H54 (cell line): ENCODE measurements around the gene C1QTNF9B.

Experiments used
- DNase-seq: peaks from one replicate; pipeline ENCODE4 v3.0.0; 2011; ENCODE audit warnings: low spot score, mixed read lengths; ENCODE audit not compliant: insufficient read length
- FAIRE-seq: peaks from 3 replicates; lab custom pipeline; 2011; peaks lifted over from hg19 to GRCh38; lab: Jason Lieb, UNC
- POLR2A ChIP-seq: IDR thresholded peaks from 2 replicates; pipeline ENCODE4 v1.6.1; 2011; ENCODE audit warnings: low read depth, mild to moderate bottlenecking, low read length

C1QTNF9B gene

DNA sequence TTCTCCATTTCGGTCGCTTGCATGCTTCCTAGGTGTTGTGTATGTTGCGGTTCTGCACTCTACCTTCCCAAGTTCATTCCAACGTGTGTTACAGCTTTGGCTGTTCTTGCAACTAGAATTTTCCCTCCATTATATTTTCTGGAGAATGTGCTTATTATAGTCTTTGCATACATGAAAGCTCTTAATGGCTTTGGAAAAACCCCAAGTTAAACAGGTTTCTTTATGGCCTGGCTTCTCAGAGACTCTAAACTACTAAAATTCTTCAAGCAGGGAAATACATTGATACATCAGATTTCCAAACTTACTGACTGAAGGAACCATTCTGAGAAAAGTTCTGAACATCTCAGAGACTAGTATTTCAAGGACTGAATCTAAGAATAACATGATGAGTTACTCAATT is 20.0 kb downstream of the C1QTNF9B start:
- FAIRE-seq = no peak
- DNase-seq = no peak
- no peak for TF ChIP-seq POLR2A

DNA sequence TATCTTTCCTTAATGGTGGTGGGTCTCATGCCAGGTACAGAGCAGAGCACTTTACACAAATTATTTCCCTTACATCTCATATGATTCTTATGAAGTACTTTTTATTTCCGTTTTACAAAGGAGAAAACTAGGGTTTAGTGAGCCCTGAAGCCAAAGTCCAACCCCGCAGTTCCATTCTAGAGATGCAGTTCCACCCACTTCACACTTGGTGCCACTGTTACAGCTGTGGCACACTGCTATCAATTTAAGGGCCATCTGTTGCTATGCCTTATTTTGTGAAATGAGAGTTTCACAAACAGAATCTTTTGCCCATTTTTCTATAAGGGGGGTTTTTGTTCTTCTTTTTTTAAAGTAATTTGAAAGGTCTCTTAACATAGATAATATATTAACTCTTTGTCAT is 21.0 kb downstream of the C1QTNF9B start:
- FAIRE-seq (no peak), DNase-seq (no peak)
- no peak for TF ChIP-seq POLR2A

DNA sequence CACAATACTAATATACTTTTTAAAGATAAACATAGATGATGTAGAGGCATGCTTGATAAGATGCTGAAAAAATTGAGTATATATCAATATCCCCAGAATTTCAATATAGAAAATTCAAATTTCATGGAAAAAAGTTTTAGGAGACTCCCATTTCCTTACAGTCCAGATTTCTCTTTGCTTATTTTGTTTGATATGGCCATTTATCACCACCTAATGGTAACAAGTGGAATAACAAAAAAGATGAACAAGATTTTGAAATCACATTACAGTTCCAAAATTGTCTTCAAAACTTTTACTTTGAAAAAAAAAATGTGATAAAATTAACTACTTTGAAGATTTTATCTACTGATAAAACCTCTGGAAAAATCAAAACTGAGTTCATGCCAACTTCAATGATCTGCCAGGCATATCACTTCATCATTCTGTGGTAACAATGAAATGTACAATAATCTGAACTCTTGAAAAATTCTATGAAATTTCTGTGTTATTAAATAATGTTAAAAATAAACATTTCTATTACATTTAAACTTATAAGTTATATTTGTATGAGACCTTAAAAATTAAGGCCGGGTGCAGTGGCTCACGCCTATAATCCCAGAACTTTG is 25.6 kb downstream of the C1QTNF9B start:
- FAIRE-seq = no peak
- no peak for TF ChIP-seq POLR2A
- DNase-seq = peak; percentile 1

DNA sequence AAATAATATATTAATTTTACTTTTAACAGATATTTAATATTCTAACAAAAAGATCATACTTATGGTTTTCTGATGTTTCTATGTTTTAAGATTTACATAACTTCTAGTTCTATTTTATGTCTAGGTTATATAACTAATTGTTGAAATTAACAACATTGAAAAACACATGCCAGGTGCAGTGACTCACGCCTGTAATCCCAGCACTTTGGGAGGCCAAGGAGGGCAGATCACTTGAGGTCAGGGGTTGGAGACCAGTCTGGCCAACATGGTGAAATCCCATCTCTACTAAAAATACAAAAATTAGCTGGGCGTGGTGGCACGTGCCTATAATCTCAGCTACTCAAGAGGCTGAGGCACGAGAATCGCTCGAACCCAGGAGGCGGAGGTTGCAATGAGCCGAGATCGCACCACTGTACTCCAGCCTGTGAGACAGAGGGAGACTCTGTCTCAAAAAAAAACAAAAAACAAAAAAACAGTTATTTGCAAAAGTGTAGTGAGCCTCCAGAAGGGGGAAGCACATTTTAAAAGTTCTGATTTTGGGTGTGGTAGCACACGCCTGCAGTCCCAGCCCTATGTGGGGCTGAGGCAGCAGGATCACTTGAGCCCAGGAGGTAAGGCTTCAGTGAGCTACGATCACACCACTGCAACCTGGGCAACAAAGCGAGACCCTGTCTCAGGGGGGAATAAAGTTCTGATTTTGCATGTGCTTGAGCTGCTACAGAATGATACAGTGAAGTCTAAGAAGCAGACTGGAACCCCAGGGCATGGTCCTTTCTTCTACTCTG is 26.8 kb downstream of the C1QTNF9B start:
- FAIRE-seq = no peak
- no peak for DNase-seq
- TF ChIP-seq POLR2A = no peak

DNA sequence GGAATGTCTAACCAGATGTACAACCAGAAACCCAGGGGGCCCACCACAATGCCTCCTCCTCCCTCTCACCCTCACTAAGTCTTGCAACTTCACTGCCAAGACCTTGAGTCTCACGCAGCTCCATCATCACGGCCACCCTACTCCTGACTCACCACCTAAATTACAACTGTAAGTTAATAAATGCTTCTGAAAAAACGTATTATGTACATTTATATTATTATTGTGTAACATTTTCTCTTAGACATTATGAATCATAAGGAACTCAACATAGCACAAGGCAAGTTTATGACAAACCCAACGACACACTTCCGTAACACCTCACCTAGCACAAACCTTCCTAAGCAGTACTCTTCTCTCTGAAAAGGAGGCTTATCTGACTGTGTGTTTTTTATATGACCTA is 28.8 kb downstream of the C1QTNF9B start:
- TF ChIP-seq POLR2A = no peak
- FAIRE-seq (no peak), DNase-seq (no peak)

DNA sequence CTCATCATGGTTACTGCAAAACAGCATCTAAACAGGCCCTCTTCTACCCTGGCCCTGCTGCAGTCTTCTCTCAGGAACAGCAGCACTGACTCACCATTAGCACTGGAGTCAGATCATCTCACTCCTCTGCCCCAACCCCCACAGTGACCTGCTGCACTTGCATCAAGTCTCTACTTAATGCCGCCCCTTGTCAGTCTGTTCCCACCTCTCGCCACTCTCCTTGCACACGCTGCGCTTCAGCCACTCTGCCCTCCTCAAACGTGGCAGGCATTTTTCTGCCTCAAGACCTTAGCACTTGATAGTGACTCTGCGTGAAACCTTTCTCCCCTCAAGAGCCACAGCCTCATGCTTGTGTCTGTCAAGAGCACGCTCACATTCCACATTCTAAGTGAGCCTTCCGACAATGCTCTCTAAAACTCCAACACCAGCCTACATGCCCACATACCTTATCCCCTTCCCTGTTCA is 30.2 kb downstream of the C1QTNF9B start:
- TF ChIP-seq POLR2A = no peak
- FAIRE-seq = peak; percentile 30
- peak; percentile 7 for DNase-seq

DNA sequence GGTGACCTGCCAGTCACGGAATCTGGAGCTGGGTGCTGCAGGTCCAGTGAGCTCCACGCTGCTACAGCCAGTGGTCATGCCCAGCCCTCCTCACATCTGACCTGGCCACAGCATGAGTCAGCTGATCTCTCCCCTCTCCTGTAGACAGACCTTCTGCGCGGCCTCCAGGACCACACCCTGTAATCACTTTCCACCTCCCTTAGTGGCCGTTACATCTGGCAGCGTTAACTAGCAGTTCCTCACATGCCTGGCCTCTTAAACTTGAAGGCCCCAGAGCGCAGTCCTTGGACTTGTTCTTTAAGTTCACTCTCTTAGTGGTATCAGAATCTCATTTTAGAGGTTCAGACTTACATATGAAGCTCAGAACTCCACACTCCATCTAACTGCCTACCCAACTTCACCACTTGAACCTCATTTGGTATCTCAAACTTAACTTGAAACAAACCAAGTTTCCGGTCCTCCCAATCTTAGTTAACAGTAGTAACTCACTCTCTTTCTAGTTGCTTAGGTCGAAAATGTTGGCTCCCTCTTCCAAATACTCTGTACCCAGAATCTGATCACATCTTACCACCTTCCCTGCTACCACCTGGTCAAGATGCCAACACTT is 30.8 kb downstream of the C1QTNF9B start:
- FAIRE-seq (no peak), DNase-seq (peak; percentile 9)
- TF ChIP-seq POLR2A = no peak

DNA sequence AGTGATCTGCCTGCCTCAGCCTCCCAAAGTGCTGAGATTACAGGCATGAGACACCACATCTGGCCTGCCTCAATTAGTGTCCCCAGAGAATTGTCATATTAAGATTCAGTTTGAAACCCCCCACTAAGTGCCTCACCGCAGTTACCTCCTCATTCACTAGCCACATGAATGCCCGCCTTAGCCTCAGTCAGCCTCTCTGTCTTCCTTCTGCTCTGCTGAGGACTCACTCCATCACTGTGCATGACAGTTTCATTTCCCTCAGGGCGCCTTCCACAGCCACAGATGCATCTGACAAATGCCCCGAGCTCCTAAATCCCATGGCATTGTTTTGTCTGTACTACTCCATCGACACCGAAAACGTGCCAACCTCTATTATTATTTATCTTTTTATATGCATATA is 31.4 kb downstream of the C1QTNF9B start:
- no peak for DNase-seq

DNA sequence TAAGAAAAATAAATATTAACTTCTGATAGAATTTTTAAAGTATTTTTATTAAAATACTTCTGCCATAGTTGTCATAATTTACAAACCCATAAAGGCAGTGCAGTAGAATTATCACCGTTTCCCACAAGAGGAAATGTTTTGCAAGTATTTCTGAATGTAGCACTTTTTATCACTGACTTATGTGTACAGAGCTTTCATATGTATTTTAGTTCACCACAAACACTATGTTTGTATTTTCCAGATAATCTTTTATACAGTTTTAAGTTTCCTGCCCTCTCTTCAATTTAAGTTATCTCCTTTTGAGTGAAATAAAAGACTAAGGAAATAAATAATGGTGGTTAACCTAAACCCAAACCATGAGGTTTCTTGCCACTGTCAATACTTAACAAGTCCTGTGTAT is 32.3 kb downstream of the C1QTNF9B start:
- no peak for DNase-seq
- FAIRE-seq = no peak
- TF ChIP-seq POLR2A = no peak

More for the DNA sequence above, 31.4 kb downstream of the C1QTNF9B start:
- FAIRE-seq = no peak
- no peak for TF ChIP-seq POLR2A

DNA sequence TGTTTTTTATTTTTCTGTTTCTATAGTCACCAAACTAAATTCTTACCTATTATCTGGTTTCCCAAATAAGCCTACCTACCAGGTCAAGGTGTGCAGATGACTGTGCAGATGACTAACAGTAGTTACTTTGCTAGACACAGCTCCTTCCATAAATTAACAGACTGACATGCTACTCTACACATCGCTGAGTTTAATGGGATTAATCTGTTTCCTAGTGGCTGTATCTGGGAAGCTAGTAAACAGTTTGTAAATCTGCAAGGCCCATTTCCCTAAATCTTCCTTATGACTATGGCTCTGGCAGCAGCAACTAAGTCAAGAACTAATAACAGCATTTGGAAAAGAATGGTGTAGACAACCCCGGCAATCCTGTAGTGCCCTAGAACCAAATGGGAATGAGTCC is 36.0 kb downstream of the C1QTNF9B start:
- FAIRE-seq = no peak
- no peak for DNase-seq
- no peak for TF ChIP-seq POLR2A

DNA sequence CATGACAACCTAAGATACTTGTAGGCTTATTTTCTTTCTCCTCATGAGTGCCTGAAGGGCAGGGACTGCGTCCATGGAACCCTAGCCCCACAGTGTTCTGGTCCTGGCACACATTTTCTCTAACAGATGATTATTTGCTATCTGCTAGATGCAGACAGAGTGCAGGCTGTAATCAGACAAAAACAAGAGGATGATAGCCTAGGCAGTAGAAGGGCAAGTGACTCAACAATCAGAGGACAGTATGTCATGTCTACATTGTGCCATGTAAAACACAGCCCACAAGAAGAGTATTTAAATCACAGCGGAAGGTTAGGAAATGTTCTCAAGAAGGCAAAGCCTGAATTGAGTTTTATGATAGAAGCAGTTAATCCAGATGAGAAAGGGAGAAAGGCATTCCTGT is 37.4 kb downstream of the C1QTNF9B start:
- no peak for FAIRE-seq
- no peak for TF ChIP-seq POLR2A
- no peak for DNase-seq

DNA sequence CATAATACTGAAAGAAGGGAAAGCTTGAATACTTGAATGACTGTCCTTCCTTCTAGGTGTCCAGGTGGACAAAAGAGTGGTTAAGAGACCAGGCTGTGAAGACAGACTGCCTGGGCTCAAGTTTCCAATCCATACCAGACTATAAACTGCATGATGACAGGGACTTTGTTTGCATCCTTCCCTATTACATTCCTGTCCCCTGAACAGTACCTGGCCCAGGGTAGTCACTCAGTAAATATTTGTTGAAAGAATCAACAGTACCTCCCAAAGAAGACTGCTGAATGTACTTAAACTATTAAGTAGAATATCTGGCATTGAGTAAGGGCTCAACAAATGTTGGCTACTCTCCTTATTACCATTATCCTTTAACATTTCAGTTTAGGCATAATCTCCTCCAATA is 37.8 kb downstream of the C1QTNF9B start:
- no peak for TF ChIP-seq POLR2A
- DNase-seq = no peak
- no peak for FAIRE-seq

DNA sequence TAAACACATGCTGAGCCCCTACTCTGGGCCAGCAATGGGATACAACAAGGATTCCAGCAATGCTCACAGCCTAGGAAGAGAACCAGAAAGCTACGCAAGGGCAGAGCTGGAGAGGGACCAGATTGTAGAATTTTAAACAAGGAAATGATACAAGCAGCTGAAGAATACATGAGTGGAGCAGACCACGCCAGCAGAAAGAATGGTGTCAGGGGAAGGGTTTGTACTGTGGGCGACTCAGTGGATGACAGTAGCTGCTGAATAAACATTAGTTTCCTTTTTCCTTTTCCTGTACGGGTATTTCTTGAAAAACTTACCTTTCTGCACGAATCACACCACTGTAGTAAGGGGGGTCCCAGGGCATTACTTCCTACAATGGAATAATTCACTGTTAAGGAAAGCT is 38.8 kb downstream of the C1QTNF9B start:
- no peak for FAIRE-seq
- DNase-seq = no peak
- TF ChIP-seq POLR2A = no peak

DNA sequence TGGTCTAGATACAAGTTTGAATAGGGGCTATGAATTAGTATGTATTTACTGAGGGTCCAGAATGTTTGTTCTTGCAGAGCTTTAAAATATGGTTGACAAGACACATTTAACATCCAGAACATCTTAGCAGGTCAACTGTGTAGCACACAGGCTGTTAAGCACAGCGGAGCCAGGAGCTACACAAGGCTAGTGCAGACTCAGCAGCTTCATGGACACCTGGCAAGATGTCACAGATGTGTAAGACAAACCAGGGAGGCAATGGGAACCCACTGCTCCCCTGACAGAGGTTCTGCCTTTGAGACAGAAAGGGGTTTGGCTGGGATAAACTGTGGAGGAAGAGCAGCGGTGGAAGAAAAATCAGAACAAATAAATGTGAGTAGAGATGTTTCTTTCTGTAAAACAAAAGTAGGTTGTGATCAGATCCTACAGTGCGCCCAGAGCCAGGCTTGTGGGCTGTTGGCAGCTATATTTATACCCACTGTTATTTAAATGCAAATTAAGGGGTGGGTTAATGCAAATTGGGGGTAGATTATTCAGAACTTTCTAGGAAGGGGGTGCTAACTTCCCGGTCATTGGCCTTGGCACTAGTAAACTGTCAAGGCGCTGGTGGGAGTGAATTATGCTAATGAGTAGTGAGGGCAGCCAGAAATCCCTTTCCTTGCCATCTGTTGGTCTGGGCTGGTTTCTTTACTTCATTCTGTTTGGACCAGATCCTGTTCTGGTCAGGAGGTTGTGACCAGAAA is 41.1 kb downstream of the C1QTNF9B start:
- DNase-seq (no peak), FAIRE-seq (no peak)
- no peak for TF ChIP-seq POLR2A
